WTC11 (cell line): ENCODE data around the gene PKP1.

Source experiments
- AR ChIP-seq: fragments of 250-450 bp; sonication (Bioruptor Pico); IDR thresholded peaks from 2 replicates; pipeline ENCODE4 v1.9.0; 2021; ENCODE audit warnings: mild to moderate bottlenecking
- ATF2 ChIP-seq: sonication (generic); formaldehyde crosslinking; IDR thresholded peaks from 2 replicates; pipeline ENCODE4 v1.8.1; 2022; ENCODE audit warnings: low read depth, missing genetic modification reagents, borderline replicate concordance
- ATF3 ChIP-seq: sonication (generic); formaldehyde crosslinking; conservative IDR thresholded peaks from 2 replicates; pipeline ENCODE4 v1.8.1; 2022; ENCODE audit warnings: mild to moderate bottlenecking, missing genetic modification reagents
- CTCF ChIP-seq: fragments of 200-600 bp; IDR thresholded peaks from 2 replicates; pipeline ENCODE4 v1.8.0; 2022; ENCODE audit warnings: antibody characterized with exemption
- FOXP1 ChIP-seq: sonication (generic); formaldehyde crosslinking; IDR thresholded peaks from 2 replicates; pipeline ENCODE4 v1.8.0; 2022; ENCODE audit warnings: missing genetic modification reagents, mild to moderate bottlenecking, moderate library complexity, borderline replicate concordance
- HMGXB4 ChIP-seq: sonication (generic); formaldehyde crosslinking; IDR thresholded peaks from 2 replicates; pipeline ENCODE4 v1.8.1; 2023; ENCODE audit warnings: mild to moderate bottlenecking, moderate library complexity, missing genetic modification reagents
- IRF1 ChIP-seq: sonication (generic); formaldehyde crosslinking; IDR thresholded peaks from 2 replicates; pipeline ENCODE4 v1.8.0; 2023; ENCODE audit warnings: missing genetic modification reagents
- JUN ChIP-seq: sonication (generic); formaldehyde crosslinking; IDR thresholded peaks from 2 replicates; pipeline ENCODE4 v1.8.0; 2023; ENCODE audit warnings: mild to moderate bottlenecking, missing genetic modification reagents
- NFE2L1 ChIP-seq: sonication (generic); formaldehyde crosslinking; IDR thresholded peaks from 2 replicates; pipeline ENCODE4 v1.8.1; 2023; ENCODE audit warnings: missing genetic modification reagents
- PRDM15 ChIP-seq: sonication (generic); formaldehyde crosslinking; IDR thresholded peaks from 2 replicates; pipeline ENCODE4 v1.8.0; 2022; ENCODE audit warnings: missing genetic modification reagents
- SP1 ChIP-seq: sonication (generic); formaldehyde crosslinking; conservative IDR thresholded peaks from 2 replicates; pipeline ENCODE4 v1.8.1; 2022; ENCODE audit warnings: missing genetic modification reagents
- ZNF317 ChIP-seq: sonication (generic); formaldehyde crosslinking; IDR thresholded peaks from 2 replicates; pipeline ENCODE4 v1.8.1; 2023; ENCODE audit warnings: low read depth, mild to moderate bottlenecking, moderate library complexity, missing genetic modification reagents, borderline replicate concordance

GRCh38 chr1:201282931-201283829 is at the start of gene PKP1:
- TF ChIP-seq CTCF (no peak), ATF3 (no peak), SP1 (CRISPR knock-in tag) (no peak), JUN (CRISPR knock-in tag) (no peak), IRF1 (CRISPR knock-in tag) (no peak), ZNF317 (no peak), PRDM15 (no peak), FOXP1 (CRISPR knock-in tag) (no peak), HMGXB4 (no peak), ATF2 (CRISPR knock-in tag) (no peak), AR (CRISPR knock-in tag) (no peak), NFE2L1 (peak; percentile 48; the same call in 1 of the 2 replicates)
